Stimulated activated CD8-positive, alpha-beta memory T cell treated with anti-CD3 and anti-CD28 coated beads, Interleukin-15, amount 100 ng/mL, for 24 hours (primary cell): ENCODE data around the gene LSG1.

Experiments used
- DNase-seq: peaks from one replicate; pipeline ENCODE4 v3.0.0-alpha.2; 2020; ENCODE audit warnings: low read depth

Gene LSG1

GRCh38 chr3:194686816-194687637, 15.0 kb upstream of the LSG1 start:
- no peak for DNase-seq

GRCh38 chr3:194686414-194686815, 14.4 kb upstream of the LSG1 start:
- DNase-seq, result no peak

- peak; percentile 56 for DNase-seq
Measured at GRCh38 chr3:194685718-194686413, 13.9 kb upstream of the LSG1 start, which contains the start of gene FAM43A. TSS of gene FAM43A (plus strand) at chr3:194685883. CDS start at chr3:194686827, 944 bp downstream.

- no peak for DNase-seq
Measured at GRCh38 chr3:194685065-194685717, 13.2 kb upstream of the LSG1 start.

- no peak for DNase-seq
Measured at GRCh38 chr3:194683380-194683779, 11.4 kb upstream of the LSG1 start.

- DNase-seq, result peak; percentile 13
Measured at GRCh38 chr3:194682694-194683310, 10.8 kb upstream of the LSG1 start.

GRCh38 chr3:194682189-194682693, 10.2 kb upstream of the LSG1 start:
- no peak for DNase-seq

GRCh38 chr3:194680888-194681615, 9.1 kb upstream of the LSG1 start:
- DNase-seq, result no peak

- no peak for DNase-seq
Measured at GRCh38 chr3:194676471-194676870, 4.5 kb upstream of the LSG1 start.

GRCh38 chr3:194675680-194676079, 3.7 kb upstream of the LSG1 start:
- DNase-seq, result no peak

GRCh38 chr3:194675081-194675640, 3.2 kb upstream of the LSG1 start:
- peak; percentile 21 for DNase-seq

- no peak for DNase-seq
Measured at GRCh38 chr3:194673761-194674160, 1.8 kb upstream of the LSG1 start.

- DNase-seq, result no peak
Measured at GRCh38 chr3:194672876-194673275, 885 bp upstream of the LSG1 start.

GRCh38 chr3:194671511-194671899, 486 bp downstream of the LSG1 start:
- DNase-seq, result no peak

GRCh38 chr3:194667363-194667762, 4.6 kb downstream of the LSG1 start:
- no peak for DNase-seq

GRCh38 chr3:194664857-194665256, 7.1 kb downstream of the LSG1 start:
- DNase-seq, result no peak

- DNase-seq, result no peak
Measured at GRCh38 chr3:194661946-194662345, 10.0 kb downstream of the LSG1 start.

GRCh38 chr3:194661374-194661773, 10.6 kb downstream of the LSG1 start:
- no peak for DNase-seq

- no peak for DNase-seq
Measured at GRCh38 chr3:194659778-194660177, 12.2 kb downstream of the LSG1 start.

GRCh38 chr3:194658477-194659242, 13.3 kb downstream of the LSG1 start:
- DNase-seq, result no peak
